SK-N-SH (cell line): ENCODE measurements around the gene CDH2.

Experiments used
- CTCF ChIP-seq: fragments of 200-600 bp; sonication (generic); IDR thresholded peaks from 2 replicates; pipeline ENCODE4 v1.6.1; 2017; ENCODE audit warnings: antibody characterized with exemption, mild to moderate bottlenecking, moderate library complexity
- POLR2AphosphoS5 ChIP-seq: IDR thresholded peaks from 2 replicates; pipeline ENCODE4 v1.6.1; 2012; ENCODE audit warnings: low read depth, low read length
- RAD21 ChIP-seq: IDR thresholded peaks from 2 replicates; pipeline ENCODE4 v1.6.1; 2012; ENCODE audit warnings: mild to moderate bottlenecking, low read length
- TAF1 ChIP-seq: IDR thresholded peaks from 2 replicates; pipeline ENCODE4 v1.6.1; 2012; ENCODE audit warnings: low read depth, mild to moderate bottlenecking, low read length, moderate library complexity, borderline replicate concordance
- TF ChIP-seq, protein P1 (sequence below): IDR thresholded peaks from 2 replicates; pipeline ENCODE4 v1.4.0; 2012; ENCODE audit warnings: low read depth

DNA sequence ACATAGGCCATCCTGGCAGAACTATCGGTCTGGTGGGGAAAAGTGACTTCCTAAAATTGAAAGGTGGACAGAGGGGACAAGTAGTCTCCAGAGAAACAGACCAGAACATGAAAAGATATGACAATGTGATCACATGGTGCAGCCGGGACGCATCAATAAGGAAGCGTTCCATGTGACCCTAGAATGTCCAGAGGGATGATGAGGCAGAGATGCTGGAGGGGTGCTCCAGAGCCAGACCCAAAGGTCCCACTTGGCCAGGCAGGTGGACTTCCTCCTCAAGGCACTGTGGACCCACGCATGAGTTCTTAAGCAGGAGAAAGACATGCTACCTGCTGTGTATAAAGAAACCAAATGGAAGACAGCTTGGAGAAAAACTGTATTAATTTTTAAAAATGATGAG lies 50.2 kb downstream of the CDH2 start:
- no peak for TF ChIP-seq CTCF
- no peak for TF ChIP-seq RAD21
- TF ChIP-seq, protein P1, sequence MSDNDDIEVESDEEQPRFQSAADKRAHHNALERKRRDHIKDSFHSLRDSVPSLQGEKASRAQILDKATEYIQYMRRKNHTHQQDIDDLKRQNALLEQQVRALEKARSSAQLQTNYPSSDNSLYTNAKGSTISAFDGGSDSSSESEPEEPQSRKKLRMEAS = no peak
- TF ChIP-seq POLR2AphosphoS5 = no peak
- no peak for TF ChIP-seq TAF1
